ENCODE data around the gene TPR. TPM values are rescaled to one million over a fixed set of nuclear protein-coding genes. Genes with fewer than 3 reads are reported as not detected.

The TPR gene
- total and polyA plus RNA-seq, 2 experiments from 2014 or later = 58.4 to 65.1 TPM

DNA sequence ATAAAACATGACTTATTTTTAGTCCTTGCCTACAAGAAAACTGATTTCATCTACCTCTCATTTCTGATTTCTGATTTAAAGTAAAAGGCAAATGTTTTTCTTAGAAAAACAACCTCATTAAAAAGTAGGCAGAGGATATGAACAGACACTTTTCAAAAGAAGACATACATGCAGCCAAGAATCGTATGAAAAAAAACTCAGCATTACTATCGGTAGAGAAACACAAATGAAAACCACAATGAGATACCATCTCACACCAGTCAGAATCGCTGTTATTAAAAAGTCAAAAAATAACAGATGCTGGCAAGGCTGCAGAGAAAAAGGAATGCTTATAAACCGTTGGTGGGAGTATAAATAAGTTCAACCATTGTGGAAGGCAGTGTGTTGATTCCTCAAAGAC, 16.8 kb upstream of the TPR start:
- H3K36me3 ChIP-seq (replicated peaks; ENCODE audit: insufficient read depth, low read depth) = no peaks in the 10 kb centered on the region
- no peak for TF ChIP-seq EZH2 (IDR thresholded peaks at IDR 0.05; ENCODE audit: borderline replicate concordance)
- TF ChIP-seq, protein P1, sequence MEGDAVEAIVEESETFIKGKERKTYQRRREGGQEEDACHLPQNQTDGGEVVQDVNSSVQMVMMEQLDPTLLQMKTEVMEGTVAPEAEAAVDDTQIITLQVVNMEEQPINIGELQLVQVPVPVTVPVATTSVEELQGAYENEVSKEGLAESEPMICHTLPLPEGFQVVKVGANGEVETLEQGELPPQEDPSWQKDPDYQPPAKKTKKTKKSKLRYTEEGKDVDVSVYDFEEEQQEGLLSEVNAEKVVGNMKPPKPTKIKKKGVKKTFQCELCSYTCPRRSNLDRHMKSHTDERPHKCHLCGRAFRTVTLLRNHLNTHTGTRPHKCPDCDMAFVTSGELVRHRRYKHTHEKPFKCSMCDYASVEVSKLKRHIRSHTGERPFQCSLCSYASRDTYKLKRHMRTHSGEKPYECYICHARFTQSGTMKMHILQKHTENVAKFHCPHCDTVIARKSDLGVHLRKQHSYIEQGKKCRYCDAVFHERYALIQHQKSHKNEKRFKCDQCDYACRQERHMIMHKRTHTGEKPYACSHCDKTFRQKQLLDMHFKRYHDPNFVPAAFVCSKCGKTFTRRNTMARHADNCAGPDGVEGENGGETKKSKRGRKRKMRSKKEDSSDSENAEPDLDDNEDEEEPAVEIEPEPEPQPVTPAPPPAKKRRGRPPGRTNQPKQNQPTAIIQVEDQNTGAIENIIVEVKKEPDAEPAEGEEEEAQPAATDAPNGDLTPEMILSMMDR (IDR thresholded peaks at IDR 0.05; ENCODE audit: poor library complexity) = no peak
- TF ChIP-seq EZH2phosphoT487 (IDR thresholded peaks at IDR 0.05; ENCODE audit: low read depth, severe bottlenecking, unreplicated experiment) = no peak
- H3K79me2 ChIP-seq = no peaks in the 10 kb centered on the region
- H3K4me2 ChIP-seq = no peak overlapping the region
- no peaks in the 10 kb centered on the region for H4K20me1 ChIP-seq (ENCODE audit: insufficient read depth, poor library complexity, severe bottlenecking)
- no peak overlapping the region for H2AFZ ChIP-seq
- H3K9me2 ChIP-seq (replicated peaks; ENCODE audit: insufficient read depth) = no peaks in the 10 kb centered on the region
- no peaks in the 10 kb centered on the region for H3K4me1 ChIP-seq (ENCODE audit: insufficient read depth)
- H3K27ac ChIP-seq = no peak overlapping the region
- H3K4me3 ChIP-seq = no peak overlapping the region
- H3K9me3 ChIP-seq (ENCODE audit: low read depth) = no peaks in the 10 kb centered on the region
- DNase-seq (ENCODE audit: low spot score) = no peak
- 98% methylated on average over 4 of the region's 4 CpGs for WGBS (ENCODE audit: low lambda C conversion rate, missing lambda C conversion rate)
- no peaks in the 10 kb centered on the region for H3K27me3 ChIP-seq

- H3K9me3 ChIP-seq (ENCODE audit: low read depth) = no peaks in the 10 kb centered on the region
- no peaks in the 10 kb centered on the region for H3K4me1 ChIP-seq (ENCODE audit: insufficient read depth)
- TF ChIP-seq, protein P1 (IDR thresholded peaks at IDR 0.05; ENCODE audit: poor library complexity) = no peak
- TF ChIP-seq EZH2 (IDR thresholded peaks at IDR 0.05; ENCODE audit: borderline replicate concordance) (no peak), EZH2phosphoT487 (IDR thresholded peaks at IDR 0.05; ENCODE audit: low read depth, severe bottlenecking, unreplicated experiment) (no peak)
- no peaks in the 10 kb centered on the region for H3K79me2 ChIP-seq
- no peaks in the 10 kb centered on the region for H3K27me3 ChIP-seq
- H3K36me3 ChIP-seq (replicated peaks; ENCODE audit: insufficient read depth, low read depth) = no peaks in the 10 kb centered on the region
- no peak for DNase-seq (ENCODE audit: low spot score)
- no peaks in the 10 kb centered on the region for H4K20me1 ChIP-seq (ENCODE audit: insufficient read depth, poor library complexity, severe bottlenecking)
- H2AFZ ChIP-seq = no peak overlapping the region
- H3K27ac ChIP-seq = no peak overlapping the region
- H3K9me2 ChIP-seq (replicated peaks; ENCODE audit: insufficient read depth) = no peaks in the 10 kb centered on the region
- no peak overlapping the region for H3K4me3 ChIP-seq
- 98% methylated on average over 1 of the region's 1 CpG for WGBS (ENCODE audit: low lambda C conversion rate, missing lambda C conversion rate)
- no peak overlapping the region for H3K4me2 ChIP-seq
These were observed 15.9 kb upstream of the TPR start for GRCh38 chr1:186390925-186391324.

DNA sequence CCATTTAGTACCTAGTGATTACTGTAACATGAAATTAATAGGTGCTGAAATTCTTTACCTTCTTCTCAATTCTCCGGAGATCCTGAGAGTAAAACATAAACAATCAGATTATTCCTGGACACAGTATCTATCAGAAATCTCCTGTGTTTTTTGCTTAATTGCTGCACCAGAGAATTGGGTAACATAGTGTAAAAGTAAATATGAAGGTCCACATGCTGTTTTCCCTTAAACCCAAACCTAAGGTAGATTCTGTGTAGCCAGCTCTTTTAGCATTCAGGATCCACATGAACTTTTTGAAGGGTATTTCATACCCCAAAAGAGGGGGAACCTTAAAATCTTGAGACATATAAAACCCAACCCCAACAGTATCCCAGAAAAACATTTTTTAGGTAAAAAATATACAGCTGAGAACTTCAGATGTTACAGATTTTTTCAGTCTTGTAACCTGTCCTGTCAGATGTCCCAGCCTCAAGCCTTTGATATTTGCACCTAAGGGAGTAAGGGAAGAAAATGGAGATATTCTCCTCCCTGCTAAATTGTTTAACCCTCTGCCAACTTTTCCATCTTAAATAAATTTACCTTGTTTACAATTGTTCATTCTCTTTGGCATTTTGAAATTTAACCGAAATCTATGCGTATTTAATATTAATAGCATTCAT, 11.8 kb upstream of the TPR start:
- no peaks in the 10 kb centered on the region for H4K20me1 ChIP-seq (ENCODE audit: insufficient read depth, poor library complexity, severe bottlenecking)
- no peaks in the 10 kb centered on the region for H3K27me3 ChIP-seq
- H3K9me2 ChIP-seq (replicated peaks; ENCODE audit: insufficient read depth) = no peaks in the 10 kb centered on the region
- H3K27ac ChIP-seq = no peak overlapping the region
- 95% methylated on average over 3 of the region's 3 CpGs for WGBS (ENCODE audit: low lambda C conversion rate, missing lambda C conversion rate)
- H3K36me3 ChIP-seq (replicated peaks; ENCODE audit: insufficient read depth, low read depth) = no peaks in the 10 kb centered on the region
- H2AFZ ChIP-seq = no peak overlapping the region
- H3K9me3 ChIP-seq (ENCODE audit: low read depth) = no peaks in the 10 kb centered on the region
- peaks cover 3% of the 10 kb centered on the region for H3K79me2 ChIP-seq
- no peak overlapping the region for H3K4me3 ChIP-seq
- DNase-seq (ENCODE audit: low spot score) = no peak
- TF ChIP-seq EZH2 (IDR thresholded peaks at IDR 0.05; ENCODE audit: borderline replicate concordance) (no peak), EZH2phosphoT487 (IDR thresholded peaks at IDR 0.05; ENCODE audit: low read depth, severe bottlenecking, unreplicated experiment) (no peak)
- TF ChIP-seq, protein P1 (IDR thresholded peaks at IDR 0.05; ENCODE audit: poor library complexity) = no peak
- H3K4me2 ChIP-seq = no peak overlapping the region
- no peaks in the 10 kb centered on the region for H3K4me1 ChIP-seq (ENCODE audit: insufficient read depth)

Measured in hepatocyte (in vitro differentiated cells).